ENCODE data around the gene FOXP1. TPM values are rescaled to one million over a fixed set of nuclear protein-coding genes. Genes with fewer than 3 reads are reported as not detected.
A peak's percentile ranks its signal among the peaks of the same experiment; 100 is the strongest.

FOXP1 gene
- total RNA-seq, 1 donor from 2014 or later = 33.2 TPM

GRCh38 chr3:71160785-71161546, 422.6 kb downstream of the FOXP1 start:
- H3K4me3 ChIP-seq (ENCODE audit: low read depth, low read length) = no peak overlapping the region
- FAIRE-seq (no peak), DNase-seq (ENCODE audit: low read depth) (peak; percentile 79)
- no peak for TF ChIP-seq CTCF (IDR thresholded peaks at IDR 0.05; ENCODE audit: insufficient read depth, low read length, severe bottlenecking)
- no peaks in the 10 kb centered on the region for H3K27me3 ChIP-seq (ENCODE audit: control insufficient read depth, insufficient read depth, low read length)
- H3K36me3 ChIP-seq (ENCODE audit: control insufficient read depth, insufficient read depth, low read length) = no peaks in the 10 kb centered on the region

- Histone ChIP-seq H3K36me3 (ENCODE audit: control insufficient read depth, insufficient read depth, low read length) (no peaks in the 10 kb centered on the region), H3K4me3 (ENCODE audit: low read depth, low read length) (no peak overlapping the region), H3K27me3 (ENCODE audit: control insufficient read depth, insufficient read depth, low read length) (no peaks in the 10 kb centered on the region)
- TF ChIP-seq CTCF (IDR thresholded peaks at IDR 0.05; ENCODE audit: insufficient read depth, low read length, severe bottlenecking) = no peak
- DNase-seq (ENCODE audit: low read depth) (peak; percentile 92), FAIRE-seq (no peak)
Measured at GRCh38 chr3:71156062-71156665, 427.4 kb downstream of the FOXP1 start.

GRCh38 chr3:71154846-71155245, 428.7 kb downstream of the FOXP1 start:
- no peak for TF ChIP-seq CTCF (IDR thresholded peaks at IDR 0.05; ENCODE audit: insufficient read depth, low read length, severe bottlenecking)
- Histone ChIP-seq H3K36me3 (ENCODE audit: control insufficient read depth, insufficient read depth, low read length) (no peaks in the 10 kb centered on the region), H3K4me3 (ENCODE audit: low read depth, low read length) (no peak overlapping the region), H3K27me3 (ENCODE audit: control insufficient read depth, insufficient read depth, low read length) (no peaks in the 10 kb centered on the region)
- no peak for DNase-seq (ENCODE audit: low read depth)
- no peak for FAIRE-seq

GRCh38 chr3:71153713-71154112, 429.8 kb downstream of the FOXP1 start:
- no peak for TF ChIP-seq CTCF (IDR thresholded peaks at IDR 0.05; ENCODE audit: insufficient read depth, low read length, severe bottlenecking)
- peak; percentile 23 for DNase-seq (ENCODE audit: low read depth)
- no peaks in the 10 kb centered on the region for H3K27me3 ChIP-seq (ENCODE audit: control insufficient read depth, insufficient read depth, low read length)
- no peak for FAIRE-seq
- H3K4me3 ChIP-seq (ENCODE audit: low read depth, low read length) = no peak overlapping the region
- H3K36me3 ChIP-seq (ENCODE audit: control insufficient read depth, insufficient read depth, low read length) = no peaks in the 10 kb centered on the region

- Histone ChIP-seq H3K4me3 (ENCODE audit: low read depth, low read length) (no peak overlapping the region), H3K27me3 (ENCODE audit: control insufficient read depth, insufficient read depth, low read length) (no peaks in the 10 kb centered on the region), H3K36me3 (ENCODE audit: control insufficient read depth, insufficient read depth, low read length) (no peaks in the 10 kb centered on the region)
- TF ChIP-seq CTCF (IDR thresholded peaks at IDR 0.05; ENCODE audit: insufficient read depth, low read length, severe bottlenecking) = no peak
- no peak for DNase-seq (ENCODE audit: low read depth)
- FAIRE-seq = no peak
Measured at GRCh38 chr3:71152892-71153265, 430.6 kb downstream of the FOXP1 start.

All from bronchial epithelial cell (primary cell).